ENCODE measurements around the gene HEATR1.

DNA sequence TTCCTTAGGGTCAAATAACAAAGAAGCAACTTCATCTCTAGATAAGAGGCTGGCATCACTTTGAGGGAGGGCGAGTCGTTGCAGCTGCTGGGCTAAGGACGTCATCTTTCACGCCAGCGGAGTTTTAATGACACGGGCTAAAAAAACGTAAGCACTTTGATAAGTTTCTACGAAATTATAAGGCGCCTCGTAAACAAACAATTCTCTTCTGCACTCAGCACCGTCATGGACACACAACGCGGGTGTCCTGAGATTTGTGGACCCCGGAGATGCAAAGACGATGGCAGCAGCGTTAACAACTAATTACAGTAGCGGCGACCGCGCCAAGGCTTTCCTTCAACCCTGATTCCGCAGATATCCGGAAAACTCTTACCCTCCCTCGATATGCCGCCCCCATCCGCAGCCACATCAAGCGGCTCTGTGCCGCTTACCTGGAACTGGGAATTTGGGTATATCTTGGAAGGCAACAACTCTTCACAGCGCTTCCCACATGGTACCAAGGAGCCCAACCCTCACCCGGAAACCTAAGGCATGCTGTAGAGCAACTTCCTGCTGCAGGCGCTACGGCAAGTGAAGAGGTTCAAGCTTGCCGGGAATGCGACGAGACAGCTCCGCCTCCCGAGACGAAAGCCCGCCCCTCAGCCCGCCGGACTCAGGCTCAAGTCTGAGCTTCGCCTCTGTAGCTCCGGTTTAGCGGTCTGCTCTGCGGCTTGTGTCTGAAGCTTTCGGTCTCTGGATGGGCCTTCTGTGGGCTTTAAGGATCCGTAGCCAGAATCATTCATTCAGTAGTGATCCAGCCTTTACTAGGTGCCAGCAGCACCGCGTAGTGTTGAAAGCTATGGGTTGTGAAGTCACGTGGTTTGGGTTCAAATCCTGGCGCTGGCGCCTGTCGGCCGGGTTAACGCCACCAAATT lies at the start of gene HEATR1:
- no peak for TF ChIP-seq JUND (IDR thresholded peaks at IDR 0.05)
- TF ChIP-seq EZH2phosphoT487 (IDR thresholded peaks at IDR 0.05; ENCODE audit: borderline replicate concordance, low read depth) = no peak
- TF ChIP-seq MXI1 (IDR thresholded peaks at IDR 0.05; ENCODE audit: low read depth, low read length) = peak; percentile 100
